ENCODE results near the gene SF1.

SF1 gene

DNA sequence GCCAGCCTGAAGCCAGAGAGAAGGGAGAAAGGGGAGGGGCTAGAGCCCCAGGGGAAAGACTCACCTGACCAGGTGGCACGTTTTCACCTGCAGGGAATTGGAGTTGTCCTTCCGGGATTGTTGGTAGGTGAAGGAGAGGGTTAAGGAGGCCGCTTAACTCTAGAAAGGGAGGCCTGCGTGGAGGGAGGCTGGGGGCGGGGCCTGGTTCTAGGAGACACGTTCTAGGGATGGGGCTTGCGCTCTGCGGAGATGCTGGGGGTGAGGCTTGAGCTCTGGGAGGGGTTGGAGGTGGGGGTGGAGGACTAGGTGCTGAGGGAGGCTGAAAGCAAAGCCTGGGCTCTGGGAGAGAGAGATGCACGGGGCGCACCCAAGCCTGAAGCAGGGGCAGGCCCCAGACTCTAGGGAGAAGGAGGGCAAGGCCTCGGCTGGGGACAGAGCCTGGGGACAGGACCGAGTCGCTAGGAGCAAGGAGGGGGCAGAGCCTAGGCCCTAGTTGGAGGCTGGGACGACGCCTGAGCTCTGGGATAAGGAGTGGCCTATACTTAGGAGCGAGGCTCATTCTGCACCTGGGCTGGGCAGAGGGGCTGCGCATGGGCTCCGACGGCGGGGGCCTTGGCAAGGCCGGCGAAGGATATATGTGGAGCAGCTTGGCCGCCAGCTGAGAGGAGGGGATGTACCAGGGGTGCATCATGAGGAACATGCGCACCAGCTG is 36.8 kb downstream of the SF1 start:
- no peaks in the 10 kb centered on the region for H4K20me1 ChIP-seq (ENCODE audit: insufficient read depth, low read length)
- H3K4me2 ChIP-seq (ENCODE audit: low read length), result peak overlapping the region; percentile 99
- TF ChIP-seq, protein P1, sequence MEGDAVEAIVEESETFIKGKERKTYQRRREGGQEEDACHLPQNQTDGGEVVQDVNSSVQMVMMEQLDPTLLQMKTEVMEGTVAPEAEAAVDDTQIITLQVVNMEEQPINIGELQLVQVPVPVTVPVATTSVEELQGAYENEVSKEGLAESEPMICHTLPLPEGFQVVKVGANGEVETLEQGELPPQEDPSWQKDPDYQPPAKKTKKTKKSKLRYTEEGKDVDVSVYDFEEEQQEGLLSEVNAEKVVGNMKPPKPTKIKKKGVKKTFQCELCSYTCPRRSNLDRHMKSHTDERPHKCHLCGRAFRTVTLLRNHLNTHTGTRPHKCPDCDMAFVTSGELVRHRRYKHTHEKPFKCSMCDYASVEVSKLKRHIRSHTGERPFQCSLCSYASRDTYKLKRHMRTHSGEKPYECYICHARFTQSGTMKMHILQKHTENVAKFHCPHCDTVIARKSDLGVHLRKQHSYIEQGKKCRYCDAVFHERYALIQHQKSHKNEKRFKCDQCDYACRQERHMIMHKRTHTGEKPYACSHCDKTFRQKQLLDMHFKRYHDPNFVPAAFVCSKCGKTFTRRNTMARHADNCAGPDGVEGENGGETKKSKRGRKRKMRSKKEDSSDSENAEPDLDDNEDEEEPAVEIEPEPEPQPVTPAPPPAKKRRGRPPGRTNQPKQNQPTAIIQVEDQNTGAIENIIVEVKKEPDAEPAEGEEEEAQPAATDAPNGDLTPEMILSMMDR (IDR thresholded peaks at IDR 0.05; ENCODE audit: low read depth, low read length), result no peak
- TF ChIP-seq EZH2phosphoT487 (IDR thresholded peaks at IDR 0.05; ENCODE audit: low read depth), result no peak
- no peak overlapping the region for H2AFZ ChIP-seq (ENCODE audit: low read depth, low read length)
- peak overlapping the region; percentile 84 for H3K4me3 ChIP-seq (ENCODE audit: low read length)
- H3K9me3 ChIP-seq (ENCODE audit: insufficient read depth, low read length), result no peaks in the 10 kb centered on the region
- no peaks in the 10 kb centered on the region for H3K79me2 ChIP-seq (ENCODE audit: low read length)
- no peaks in the 10 kb centered on the region for H3K27me3 ChIP-seq (ENCODE audit: low read depth, low read length)
- no peaks in the 10 kb centered on the region for H3K36me3 ChIP-seq (replicated peaks; ENCODE audit: low read depth, low read length)
- no peak overlapping the region for H3K9ac ChIP-seq (ENCODE audit: low read length)
- H3K4me1 ChIP-seq (ENCODE audit: low read length), result peaks cover 21% of the 10 kb centered on the region
- no peak overlapping the region for H3K27ac ChIP-seq (ENCODE audit: low read length)

DNA sequence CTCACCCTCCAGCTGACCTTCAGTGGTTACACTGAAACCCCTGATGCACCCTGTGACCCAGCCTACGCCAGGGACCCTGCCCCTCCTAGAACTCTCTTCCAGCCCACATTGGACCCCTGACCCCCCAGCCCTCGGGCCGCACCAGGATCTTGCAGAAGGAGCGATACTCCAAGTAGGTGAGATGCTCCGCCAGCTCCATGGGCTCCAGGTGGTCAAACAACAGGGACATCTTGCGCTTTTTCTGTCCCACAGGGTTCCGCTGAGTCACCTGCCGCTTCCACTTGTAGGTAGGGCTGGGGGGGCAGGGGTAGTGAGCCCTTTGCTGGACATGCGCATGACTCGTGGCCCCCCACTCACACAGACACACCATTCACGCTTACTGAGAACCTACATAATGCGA is 38.5 kb downstream of the SF1 start:
- Histone ChIP-seq H3K9ac (ENCODE audit: low read length) (no peak overlapping the region), H3K4me1 (ENCODE audit: low read length) (peaks cover 31% of the 10 kb centered on the region)

DNA sequence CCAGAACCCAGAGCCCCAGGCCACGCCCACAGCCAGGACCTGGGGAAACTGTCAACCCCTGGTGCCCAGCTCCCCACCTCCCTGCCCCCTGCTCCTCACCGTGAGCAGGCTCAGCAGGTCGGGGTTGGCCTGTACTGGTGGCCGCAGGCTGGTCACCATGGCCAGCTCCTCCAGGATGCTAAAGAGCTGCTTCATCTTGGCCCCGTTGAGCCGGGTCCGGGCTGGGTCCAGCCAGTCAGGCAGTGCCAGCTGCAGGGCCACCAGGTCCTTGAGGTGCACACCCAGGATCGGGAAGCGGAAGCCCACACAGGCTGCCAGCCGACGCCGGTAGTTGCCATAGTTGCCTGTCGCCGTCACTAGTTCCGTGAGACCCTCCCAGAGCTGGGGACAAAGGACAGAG is 41.7 kb downstream of the SF1 start:
- H3K27ac ChIP-seq (ENCODE audit: low read length), result no peak overlapping the region
- TF ChIP-seq EZH2phosphoT487 (IDR thresholded peaks at IDR 0.05; ENCODE audit: low read depth), result no peak
- TF ChIP-seq, protein P1 (IDR thresholded peaks at IDR 0.05; ENCODE audit: low read depth, low read length), result no peak
- no peaks in the 10 kb centered on the region for H4K20me1 ChIP-seq (ENCODE audit: insufficient read depth, low read length)
- H3K9ac ChIP-seq (ENCODE audit: low read length), result no peak overlapping the region
- H3K9me3 ChIP-seq (ENCODE audit: insufficient read depth, low read length), result no peaks in the 10 kb centered on the region
- peaks cover 34% of the 10 kb centered on the region for H3K4me1 ChIP-seq (ENCODE audit: low read length)
- no peak overlapping the region for H3K4me2 ChIP-seq (ENCODE audit: low read length)
- H3K27me3 ChIP-seq (ENCODE audit: low read depth, low read length), result no peaks in the 10 kb centered on the region
- H2AFZ ChIP-seq (ENCODE audit: low read depth, low read length), result no peak overlapping the region
- H3K79me2 ChIP-seq (ENCODE audit: low read length), result no peaks in the 10 kb centered on the region
- no peak overlapping the region for H3K4me3 ChIP-seq (ENCODE audit: low read length)
- H3K36me3 ChIP-seq (replicated peaks; ENCODE audit: low read depth, low read length), result no peaks in the 10 kb centered on the region

More for the DNA sequence above, 38.5 kb downstream of the SF1 start:
- no peak overlapping the region for H3K27ac ChIP-seq (ENCODE audit: low read length)
- H3K36me3 ChIP-seq (replicated peaks; ENCODE audit: low read depth, low read length), result no peaks in the 10 kb centered on the region
- no peak overlapping the region for H3K4me3 ChIP-seq (ENCODE audit: low read length)
- H2AFZ ChIP-seq (ENCODE audit: low read depth, low read length), result no peak overlapping the region
- no peak for TF ChIP-seq EZH2phosphoT487 (IDR thresholded peaks at IDR 0.05; ENCODE audit: low read depth)
- TF ChIP-seq, protein P1 (IDR thresholded peaks at IDR 0.05; ENCODE audit: low read depth, low read length), result no peak
- H4K20me1 ChIP-seq (ENCODE audit: insufficient read depth, low read length), result no peaks in the 10 kb centered on the region
- H3K9me3 ChIP-seq (ENCODE audit: insufficient read depth, low read length), result no peaks in the 10 kb centered on the region
- no peak overlapping the region for H3K4me2 ChIP-seq (ENCODE audit: low read length)
- H3K27me3 ChIP-seq (ENCODE audit: low read depth, low read length), result no peaks in the 10 kb centered on the region
- H3K79me2 ChIP-seq (ENCODE audit: low read length), result no peaks in the 10 kb centered on the region

DNA sequence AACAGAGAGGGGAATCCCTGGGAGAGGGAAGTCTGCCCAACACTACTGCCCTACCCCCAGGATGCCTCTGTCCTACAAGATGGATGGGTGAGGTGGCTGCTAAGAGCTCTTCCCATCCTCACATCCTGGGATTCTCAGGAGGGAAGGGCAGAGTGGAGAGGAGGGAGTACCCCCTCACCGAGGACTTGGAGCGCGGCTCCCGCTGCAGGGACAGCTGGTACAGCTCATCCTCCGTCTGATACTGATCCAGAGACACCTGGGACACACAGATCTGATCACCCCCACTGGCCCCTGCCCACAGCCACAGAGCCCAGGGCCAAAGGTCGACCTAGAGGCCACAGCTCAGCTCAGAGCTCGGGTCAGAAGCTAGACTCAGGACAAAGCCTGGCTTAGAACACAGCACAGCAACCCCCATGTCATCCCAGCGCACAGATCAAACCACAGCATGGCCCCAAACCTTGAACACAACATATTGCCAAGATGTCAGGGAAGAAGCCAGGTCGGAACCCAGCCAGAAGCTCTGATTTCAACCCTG is 42.5 kb downstream of the SF1 start:
- 0 out of 2 replicates have a peak overlapping the region, but pooled peaks have one; percentile 11 for H3K27ac ChIP-seq (ENCODE audit: low read length)
- H4K20me1 ChIP-seq (ENCODE audit: insufficient read depth, low read length), result no peaks in the 10 kb centered on the region
- no peaks in the 10 kb centered on the region for H3K36me3 ChIP-seq (replicated peaks; ENCODE audit: low read depth, low read length)
- no peak overlapping the region for H2AFZ ChIP-seq (ENCODE audit: low read depth, low read length)
- no peaks in the 10 kb centered on the region for H3K9me3 ChIP-seq (ENCODE audit: insufficient read depth, low read length)
- H3K4me3 ChIP-seq (ENCODE audit: low read length), result peak overlapping the region; percentile 30; the same call in 1 of the 2 replicates
- peaks cover 33% of the 10 kb centered on the region for H3K4me1 ChIP-seq (ENCODE audit: low read length)
- TF ChIP-seq, protein P1 (IDR thresholded peaks at IDR 0.05; ENCODE audit: low read depth, low read length), result no peak
- TF ChIP-seq EZH2phosphoT487 (IDR thresholded peaks at IDR 0.05; ENCODE audit: low read depth), result no peak
- H3K27me3 ChIP-seq (ENCODE audit: low read depth, low read length), result no peaks in the 10 kb centered on the region
- no peaks in the 10 kb centered on the region for H3K79me2 ChIP-seq (ENCODE audit: low read length)
- H3K9ac ChIP-seq (ENCODE audit: low read length), result peak overlapping the region; percentile 32; the same call in 1 of the 2 replicates
- H3K4me2 ChIP-seq (ENCODE audit: low read length), result peak overlapping the region; percentile 62

All from OCI-LY3 (cell line).